HG03025 (cell line): ENCODE data around the gene SLC12A9.
A peak's percentile ranks its signal among the peaks of the same experiment; 100 is the strongest.
"Not testable (repeated sequence)": the region's sequence is repeated elsewhere in the genome, so short reads cannot be mapped to it uniquely, and the experiment has no call there.

Experiments
- ATAC-seq: cut with Tn5 transposase; IDR thresholded peaks from one replicate; pipeline ENCODE4 v1.9.1; 2021; ENCODE audit warnings: mild to moderate bottlenecking, moderate library complexity; ENCODE audit not compliant: unreplicated experiment, low FRiP score

SLC12A9 gene

GRCh38 chr7:100825751-100826513 is 26.6 kb upstream of the SLC12A9 start:
- no peak for ATAC-seq

DNA sequence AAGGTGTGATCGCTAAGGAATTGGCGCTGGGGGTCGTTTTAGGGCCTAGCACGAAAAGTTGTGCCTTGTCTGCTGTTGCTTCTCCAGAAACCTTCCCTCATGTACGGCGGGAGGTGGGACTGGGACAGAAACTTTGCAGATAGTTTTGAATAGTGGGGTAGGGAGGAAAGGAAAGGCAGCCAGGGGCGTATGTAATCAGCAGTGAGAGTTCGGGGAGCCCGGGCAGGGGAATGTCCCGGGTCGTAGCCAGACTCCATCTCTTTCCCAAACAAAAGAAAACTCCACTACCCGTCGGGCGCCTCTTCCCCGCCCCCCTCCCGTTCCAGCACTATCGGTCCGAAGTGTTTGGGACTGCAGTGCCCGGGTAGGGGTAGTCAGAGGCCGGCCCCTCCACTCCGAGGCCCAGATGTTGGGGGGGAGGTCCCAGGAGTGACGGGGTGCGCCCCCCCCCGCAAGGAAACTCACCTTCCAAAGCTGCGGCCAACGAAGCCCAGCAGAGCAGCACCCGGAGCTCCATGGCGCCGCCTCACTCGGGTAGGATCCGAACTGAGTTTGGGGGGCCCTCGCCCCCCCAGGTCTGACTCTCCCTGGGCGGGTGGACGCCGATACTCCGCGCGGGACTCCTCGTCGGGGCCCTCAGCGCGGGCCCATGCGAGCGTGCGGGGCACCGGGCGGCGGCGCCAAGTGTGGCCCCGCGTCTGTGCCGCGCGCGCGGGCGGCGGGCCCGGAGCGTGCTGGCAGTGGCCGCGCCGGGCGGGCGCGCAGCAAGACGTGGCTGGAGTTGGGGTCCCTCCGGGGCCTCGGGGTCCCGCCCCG is 25.8 kb upstream of the SLC12A9 start:
- ATAC-seq: no peak

DNA sequence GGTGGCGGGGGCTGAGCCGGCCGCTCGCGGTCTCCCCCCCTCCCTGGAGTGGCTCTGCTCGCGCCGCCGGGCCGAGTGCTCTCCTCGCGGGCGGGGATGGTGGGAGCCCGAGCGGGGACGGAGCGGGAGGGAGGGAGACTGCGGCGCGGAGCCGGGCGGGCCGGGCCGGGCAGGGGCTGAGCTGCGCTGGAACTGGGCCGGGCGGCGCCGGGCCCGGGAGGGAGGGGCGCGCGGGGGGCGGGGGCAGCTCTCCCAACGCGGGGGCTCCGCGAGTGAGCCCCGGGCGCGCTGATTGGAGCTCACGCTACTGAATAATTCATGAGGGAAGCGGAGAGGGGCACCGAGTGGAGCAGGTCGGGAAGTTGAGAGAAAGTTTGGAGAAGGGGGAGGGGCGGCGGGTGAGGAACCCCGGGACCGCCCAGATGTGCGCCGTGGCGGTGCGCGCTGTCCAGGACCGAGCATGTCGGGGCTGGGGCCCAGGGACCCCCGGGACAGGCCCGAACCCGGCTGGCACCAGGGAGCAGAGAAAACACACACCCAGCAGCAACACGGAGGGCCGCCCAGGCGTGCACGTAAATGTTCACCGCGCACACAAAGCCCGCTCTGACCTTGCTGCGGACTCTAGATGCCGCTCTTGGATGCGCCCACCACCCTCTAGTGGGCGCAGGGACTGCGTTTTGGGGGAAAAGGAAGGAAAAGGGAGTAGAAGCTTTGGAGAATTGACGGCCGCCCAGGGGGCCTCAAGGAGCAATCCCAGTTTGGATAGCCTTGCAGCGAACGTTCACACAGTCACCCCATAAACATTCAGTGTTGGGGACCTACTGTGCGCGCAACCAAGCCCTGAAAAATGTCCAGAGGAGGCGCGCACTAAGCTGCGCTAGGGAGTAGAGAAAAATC is 24.9 kb upstream of the SLC12A9 start, which contains the start of gene EPHB4:
TSS of gene EPHB4 (minus strand) at position 194 of the 897 bp plus-strand sequence. CDS start 493 bp downstream, outside the sequence.
- no peak for ATAC-seq

- ATAC-seq: no peak
Observed at GRCh38 chr7:100829150-100829716, 23.3 kb upstream of the SLC12A9 start.

GRCh38 chr7:100830396-100830795 is 22.1 kb upstream of the SLC12A9 start:
- no peak for ATAC-seq

DNA sequence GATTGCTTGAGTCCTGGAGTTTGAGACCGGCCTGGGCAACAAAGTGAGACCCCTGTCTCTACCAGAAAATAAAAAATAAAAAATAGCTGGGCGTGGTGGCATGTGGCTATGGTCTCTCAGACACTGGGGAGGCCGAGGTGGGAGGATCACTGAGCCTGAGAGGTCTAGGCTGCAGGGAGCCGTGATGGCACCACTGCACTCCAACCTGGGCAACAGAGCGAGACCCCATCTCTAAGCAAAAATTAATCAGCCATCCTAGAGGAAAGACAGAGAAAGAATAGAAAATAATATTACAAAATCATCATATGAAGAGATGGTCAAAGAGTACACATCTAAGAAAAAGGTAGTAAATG is 20.3 kb upstream of the SLC12A9 start:
- no peak for ATAC-seq

GRCh38 chr7:100835903-100836811 is 16.4 kb upstream of the SLC12A9 start:
- ATAC-seq: no peak

- no peak for ATAC-seq
Observed at GRCh38 chr7:100836812-100837098, 15.8 kb upstream of the SLC12A9 start.

GRCh38 chr7:100837099-100837836 is 15.2 kb upstream of the SLC12A9 start:
- peak; percentile 66 for ATAC-seq

GRCh38 chr7:100839361-100839760 is 13.2 kb upstream of the SLC12A9 start:
- ATAC-seq: no peak

DNA sequence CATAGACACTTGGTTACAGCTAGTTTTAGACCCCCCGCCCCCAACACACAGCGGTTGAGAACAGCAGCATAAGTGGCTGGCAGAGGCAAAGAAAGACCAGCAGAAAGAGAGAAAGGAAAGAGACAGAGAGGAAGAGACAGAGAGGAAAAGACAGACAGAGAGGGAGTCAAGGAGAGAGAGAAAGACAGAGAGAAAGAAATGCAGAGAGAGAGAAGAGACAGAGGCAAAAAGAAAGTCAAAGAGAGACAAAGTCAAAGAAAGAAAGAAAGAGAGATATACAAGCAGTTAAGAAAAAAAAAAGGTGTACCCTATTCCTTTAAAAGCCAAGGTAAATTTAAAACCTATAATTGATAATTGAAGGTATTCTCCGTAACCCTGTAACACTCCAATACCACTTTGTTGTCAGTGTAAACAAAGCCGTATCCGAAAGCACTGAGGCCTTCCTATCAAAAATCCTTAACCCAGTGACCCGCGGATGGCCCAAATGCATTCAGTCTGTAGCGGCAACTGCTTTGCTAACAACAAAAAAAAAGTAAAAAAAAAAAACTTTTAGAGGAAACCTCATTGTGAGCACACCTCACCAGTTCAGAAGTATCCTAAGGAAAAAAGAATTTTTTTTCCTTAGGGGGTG is 11.9 kb upstream of the SLC12A9 start:
- no peak for ATAC-seq

- no peak for ATAC-seq
Observed at GRCh38 chr7:100847360-100847759, 5.2 kb upstream of the SLC12A9 start.

DNA sequence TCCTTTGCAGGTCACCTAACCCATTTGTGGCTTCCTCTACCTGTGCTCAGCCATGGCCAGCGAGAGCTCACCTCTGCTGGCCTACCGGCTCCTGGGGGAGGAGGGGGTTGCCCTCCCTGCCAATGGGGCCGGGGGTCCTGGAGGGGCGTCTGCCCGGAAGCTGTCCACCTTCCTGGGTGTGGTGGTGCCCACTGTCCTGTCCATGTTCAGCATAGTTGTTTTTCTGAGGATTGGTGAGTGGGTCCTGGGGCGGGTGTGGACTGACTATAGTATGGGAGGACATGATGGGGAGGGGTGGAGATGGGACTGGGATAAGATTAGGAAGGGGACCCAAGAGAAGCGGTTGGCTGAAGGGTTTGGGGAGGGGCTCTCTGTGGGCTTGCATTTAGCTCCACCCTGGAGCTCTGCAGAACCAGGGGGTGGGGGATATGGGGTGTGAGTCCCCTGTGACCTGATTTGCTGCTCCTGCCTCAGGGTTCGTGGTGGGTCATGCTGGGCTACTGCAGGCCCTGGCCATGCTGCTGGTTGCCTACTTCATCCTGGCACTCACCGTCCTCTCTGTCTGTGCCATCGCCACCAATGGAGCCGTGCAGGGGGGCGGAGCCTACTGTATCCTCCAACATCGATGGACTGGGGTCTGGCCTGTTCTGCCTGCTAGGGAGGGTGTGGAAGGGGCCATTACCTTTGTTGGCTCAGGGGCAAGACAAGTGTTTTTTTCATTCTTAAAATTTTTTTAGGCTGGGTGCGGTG is 1.8 kb downstream of the SLC12A9 start:
- no peak for ATAC-seq

GRCh38 chr7:100854899-100855298 is 2.4 kb downstream of the SLC12A9 start:
- not testable (repeated sequence) for ATAC-seq

- no peak for ATAC-seq
Observed at GRCh38 chr7:100855515-100855914, 3.0 kb downstream of the SLC12A9 start.

DNA sequence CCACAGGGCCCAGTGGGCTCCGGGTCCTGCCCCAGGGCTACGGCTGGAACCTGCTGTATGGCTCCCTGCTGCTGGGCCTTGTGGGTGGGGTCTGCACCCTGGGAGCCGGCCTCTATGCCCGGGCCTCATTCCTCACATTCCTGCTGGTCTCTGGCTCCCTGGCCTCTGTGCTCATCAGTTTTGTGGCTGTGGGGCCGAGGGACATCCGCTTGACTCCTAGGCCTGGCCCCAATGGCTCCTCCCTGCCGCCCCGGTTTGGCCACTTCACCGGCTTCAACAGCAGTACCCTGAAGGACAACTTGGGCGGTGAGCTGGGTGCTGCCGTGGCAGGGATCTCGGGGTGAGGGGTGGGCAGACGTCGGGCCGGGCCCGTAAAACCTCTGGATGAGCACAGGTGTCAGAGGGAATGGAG is 4.4 kb downstream of the SLC12A9 start:
- no peak for ATAC-seq

DNA sequence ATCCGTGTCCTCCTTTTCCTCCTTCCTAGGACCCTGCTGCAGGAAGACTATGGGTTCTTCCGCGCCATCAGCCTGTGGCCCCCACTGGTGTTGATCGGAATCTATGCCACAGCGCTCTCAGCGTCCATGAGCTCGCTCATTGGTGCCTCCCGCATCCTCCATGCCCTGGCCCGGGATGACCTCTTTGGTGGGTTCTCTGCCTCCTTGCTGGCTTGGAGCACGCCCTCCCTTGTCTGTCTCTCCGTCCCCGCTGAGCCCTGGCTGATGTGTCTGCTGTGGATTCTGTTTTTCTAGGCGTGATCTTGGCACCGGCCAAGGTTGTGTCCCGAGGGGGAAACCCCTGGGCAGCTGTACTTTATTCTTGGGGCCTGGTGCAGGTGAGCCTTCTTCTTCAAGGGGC is 7.3 kb downstream of the SLC12A9 start:
- ATAC-seq: no peak
